OCI-LY3 (cell line): ENCODE data around the gene VPS13C.
A peak's percentile ranks its signal among the peaks of the same experiment; 100 is the strongest.

Experiments
- EZH2phosphoT487 ChIP-seq: fragments of 200-600 bp; shearing (Covaris generic); IDR thresholded peaks from 2 replicates; pipeline ENCODE4 v1.6.1; 2018; ENCODE audit warnings: antibody characterized with exemption, mixed run types, low read depth
- TF ChIP-seq, protein P1 (sequence below): fragments of 200-600, 300-600 bp; sonication (generic); IDR thresholded peaks from 2 replicates; pipeline ENCODE4 v1.5.1; 2014; ENCODE audit warnings: antibody characterized with exemption, low read length, low read depth

DNA sequence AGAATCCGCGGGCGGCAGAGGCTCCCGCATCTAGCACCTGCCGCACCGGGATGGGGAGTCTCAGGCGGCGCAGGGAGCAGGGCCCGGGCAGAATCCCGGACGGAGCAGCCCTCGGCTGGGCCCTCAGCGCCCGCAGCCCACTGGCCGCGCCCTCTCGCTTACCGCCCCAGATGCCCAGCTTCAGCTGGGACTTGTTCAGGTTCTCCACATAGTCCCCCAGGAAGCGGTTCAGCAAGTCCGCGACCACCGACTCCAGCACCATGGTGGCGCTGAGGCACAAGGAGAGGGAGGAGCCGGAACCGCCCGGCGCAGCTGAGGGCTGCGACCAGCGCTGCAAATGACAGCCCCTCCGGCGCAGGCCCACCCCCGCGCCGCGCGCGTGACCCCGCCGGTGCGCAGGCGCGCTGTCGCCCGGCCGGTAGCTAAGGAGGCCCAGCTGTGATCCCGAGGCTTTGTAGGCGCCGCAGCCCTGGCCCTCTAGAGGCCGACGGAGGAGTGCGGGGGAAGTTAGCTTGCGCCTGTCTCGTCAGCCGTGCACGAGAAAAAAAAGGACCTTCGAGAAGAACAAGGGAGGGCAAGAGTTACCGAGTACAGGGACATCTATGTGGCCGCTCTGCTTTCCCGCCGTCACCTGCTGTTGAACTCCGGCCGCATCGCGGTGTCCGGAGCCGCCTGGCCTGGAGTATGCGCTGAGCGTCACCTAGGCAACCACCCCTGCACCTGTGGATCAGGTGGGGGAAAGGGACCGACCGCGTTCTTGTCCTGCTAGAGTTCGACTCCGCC is at the start of gene VPS13C:
- TF ChIP-seq, protein P1, sequence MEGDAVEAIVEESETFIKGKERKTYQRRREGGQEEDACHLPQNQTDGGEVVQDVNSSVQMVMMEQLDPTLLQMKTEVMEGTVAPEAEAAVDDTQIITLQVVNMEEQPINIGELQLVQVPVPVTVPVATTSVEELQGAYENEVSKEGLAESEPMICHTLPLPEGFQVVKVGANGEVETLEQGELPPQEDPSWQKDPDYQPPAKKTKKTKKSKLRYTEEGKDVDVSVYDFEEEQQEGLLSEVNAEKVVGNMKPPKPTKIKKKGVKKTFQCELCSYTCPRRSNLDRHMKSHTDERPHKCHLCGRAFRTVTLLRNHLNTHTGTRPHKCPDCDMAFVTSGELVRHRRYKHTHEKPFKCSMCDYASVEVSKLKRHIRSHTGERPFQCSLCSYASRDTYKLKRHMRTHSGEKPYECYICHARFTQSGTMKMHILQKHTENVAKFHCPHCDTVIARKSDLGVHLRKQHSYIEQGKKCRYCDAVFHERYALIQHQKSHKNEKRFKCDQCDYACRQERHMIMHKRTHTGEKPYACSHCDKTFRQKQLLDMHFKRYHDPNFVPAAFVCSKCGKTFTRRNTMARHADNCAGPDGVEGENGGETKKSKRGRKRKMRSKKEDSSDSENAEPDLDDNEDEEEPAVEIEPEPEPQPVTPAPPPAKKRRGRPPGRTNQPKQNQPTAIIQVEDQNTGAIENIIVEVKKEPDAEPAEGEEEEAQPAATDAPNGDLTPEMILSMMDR: peak; percentile 68
- TF ChIP-seq EZH2phosphoT487: no peak
